HAP-1 (cell line): ENCODE results near the gene FLT3LG.
A peak's percentile ranks its signal among the peaks of the same experiment; 100 is the strongest.

Source experiments
- DNase-seq, 2 experiments: peaks; one replicate each; pipeline ENCODE4 v3.0.0-alpha.2; 2016 to 2020; ENCODE audit warnings: low spot score in 2 of 2
- H3K27me3 ChIP-seq: fragments of 250-450 bp; sonication (Bioruptor Pico); 2 replicates; pipeline ENCODE4 v1.5.1; 2020; ENCODE audit warnings: low read depth, mild to moderate bottlenecking, moderate library complexity
- H3K36me3 ChIP-seq: fragments of 250-450 bp; sonication (Bioruptor Pico); replicated peaks from 2 replicates; pipeline ENCODE4 v1.5.1; 2020; ENCODE audit warnings: mild to moderate bottlenecking
- H3K4me1 ChIP-seq: fragments of 250-450 bp; sonication (Bioruptor Pico); 2 replicates; pipeline ENCODE4 v1.5.1; 2020; ENCODE audit warnings: mild to moderate bottlenecking
- H3K4me3 ChIP-seq: fragments of 250-450 bp; sonication (Bioruptor Pico); 2 replicates; pipeline ENCODE4 v1.5.1; 2020; ENCODE audit warnings: mild to moderate bottlenecking, moderate library complexity
- H3K9me3 ChIP-seq: fragments of 250-450 bp; sonication (Bioruptor Pico); 2 replicates; pipeline ENCODE4 v1.5.1; 2020; ENCODE audit warnings: mild to moderate bottlenecking, moderate library complexity
- in situ Hi-C: fragments of 300-500 bp; cut with MboI; formaldehyde crosslinking; loops from 3 replicates; pipeline ENCODE4 v1.14.3; 2020; ENCODE audit warnings: low sequenced_read_pairs, inconsistent platforms, mixed read lengths

The FLT3LG gene

GRCh38 chr19:49434907-49435583 lies 39.0 kb upstream of the FLT3LG start:
- peak in 1 of 2 experiments; percentile 51 for DNase-seq
- in situ Hi-C loops = no loop called here
- no peak overlapping the region for H3K4me3 ChIP-seq
- no peaks in the 10 kb centered on the region for H3K4me1 ChIP-seq
- peaks cover 19% of the 10 kb centered on the region for H3K27me3 ChIP-seq
- no peaks in the 10 kb centered on the region for H3K36me3 ChIP-seq
- no peaks in the 10 kb centered on the region for H3K9me3 ChIP-seq

- in situ Hi-C loops = no loop called here
- H3K9me3 ChIP-seq = no peaks in the 10 kb centered on the region
- no peak overlapping the region for H3K4me3 ChIP-seq
- no peaks in the 10 kb centered on the region for H3K36me3 ChIP-seq
- DNase-seq = no peak
- peaks cover under 1% of the 10 kb centered on the region; the same call in 1 of the 2 replicates for H3K4me1 ChIP-seq
- peaks cover 26% of the 10 kb centered on the region for H3K27me3 ChIP-seq
Observed at GRCh38 chr19:49435670-49436069, 38.3 kb upstream of the FLT3LG start.

- Histone ChIP-seq H3K36me3 (no peaks in the 10 kb centered on the region), H3K4me3 (no peak overlapping the region), H3K4me1 (peaks cover 5% of the 10 kb centered on the region), H3K27me3 (peaks cover 31% of the 10 kb centered on the region), H3K9me3 (no peaks in the 10 kb centered on the region)
- DNase-seq = peak; percentile 39 to 83
- in situ Hi-C loops = no loop called here
Observed at GRCh38 chr19:49436381-49437017, 37.5 kb upstream of the FLT3LG start.

GRCh38 chr19:49437231-49437630 lies 36.8 kb upstream of the FLT3LG start:
- Histone ChIP-seq H3K27me3 (peaks cover 39% of the 10 kb centered on the region), H3K36me3 (no peaks in the 10 kb centered on the region)
- DNase-seq = no peak

GRCh38 chr19:49438261-49438660 lies 35.8 kb upstream of the FLT3LG start:
- in situ Hi-C loops = no loop called here
- H3K27me3 ChIP-seq = peaks cover 39% of the 10 kb centered on the region
- no peaks in the 10 kb centered on the region for H3K9me3 ChIP-seq
- no peak for DNase-seq
- H3K36me3 ChIP-seq = no peaks in the 10 kb centered on the region
- H3K4me3 ChIP-seq = no peak overlapping the region
- peaks cover 11% of the 10 kb centered on the region for H3K4me1 ChIP-seq

More at GRCh38 chr19:49437231-49437630, 36.8 kb upstream of the FLT3LG start:
- Histone ChIP-seq H3K9me3 (no peaks in the 10 kb centered on the region), H3K4me3 (no peak overlapping the region), H3K4me1 (peaks cover 11% of the 10 kb centered on the region)
- in situ Hi-C loops = no loop called here

- Histone ChIP-seq H3K36me3 (no peaks in the 10 kb centered on the region), H3K4me3 (no peak overlapping the region), H3K4me1 (peaks cover 11% of the 10 kb centered on the region), H3K27me3 (peaks cover 39% of the 10 kb centered on the region), H3K9me3 (no peaks in the 10 kb centered on the region)
- in situ Hi-C loops = no loop called here
- no peak for DNase-seq
Observed at GRCh38 chr19:49439836-49440235, 34.2 kb upstream of the FLT3LG start.

GRCh38 chr19:49440439-49441209 lies 33.4 kb upstream of the FLT3LG start:
- no peaks in the 10 kb centered on the region for H3K9me3 ChIP-seq
- in situ Hi-C loops = no loop called here
- peak overlapping the region; percentile 26 for H3K4me3 ChIP-seq
- no peaks in the 10 kb centered on the region for H3K36me3 ChIP-seq
- peaks cover 11% of the 10 kb centered on the region for H3K4me1 ChIP-seq
- H3K27me3 ChIP-seq = peaks cover 39% of the 10 kb centered on the region
- DNase-seq = peak in 1 of 2 experiments; percentile 33

- Histone ChIP-seq H3K36me3 (no peaks in the 10 kb centered on the region; the same call in 1 of the 2 replicates), H3K4me1 (peaks cover 11% of the 10 kb centered on the region), H3K27me3 (peaks cover 39% of the 10 kb centered on the region), H3K4me3 (peak within 1 kb of the TSS; percentile 26), H3K9me3 (no peaks in the 10 kb centered on the region)
- in situ Hi-C loops = no loop called here
- peak; percentile 59 to 82 for DNase-seq
Observed at GRCh38 chr19:49441210-49441959, 32.6 kb upstream of the FLT3LG start, which contains the start of gene SLC17A7. Gene SLC17A7 (minus strand): TSS chr19:49441527. CDS start chr19:49441379, 148 bp downstream.

GRCh38 chr19:49441960-49442350 lies 32.1 kb upstream of the FLT3LG start:
- Histone ChIP-seq H3K27me3 (peaks cover 39% of the 10 kb centered on the region), H3K4me1 (peaks cover 11% of the 10 kb centered on the region), H3K4me3 (peak overlapping the region; percentile 20), H3K36me3 (peaks cover 5% of the 10 kb centered on the region), H3K9me3 (no peaks in the 10 kb centered on the region)
- in situ Hi-C loops = no loop called here
- no peak for DNase-seq

- in situ Hi-C loops = no loop called here
- DNase-seq = peak in 1 of 2 experiments; percentile 74
- Histone ChIP-seq H3K9me3 (no peaks in the 10 kb centered on the region), H3K4me1 (peaks cover 11% of the 10 kb centered on the region), H3K4me3 (peak overlapping the region; percentile 20), H3K27me3 (peaks cover 39% of the 10 kb centered on the region), H3K36me3 (peaks cover 7% of the 10 kb centered on the region)
Observed at GRCh38 chr19:49442354-49442753, 31.7 kb upstream of the FLT3LG start.

- in situ Hi-C loops = no loop called here
- peak; percentile 91 to 100 for DNase-seq
- Histone ChIP-seq H3K36me3 (peaks cover 9% of the 10 kb centered on the region), H3K4me3 (peak overlapping the region; percentile 56), H3K9me3 (no peaks in the 10 kb centered on the region), H3K4me1 (peaks cover 11% of the 10 kb centered on the region), H3K27me3 (peaks cover 39% of the 10 kb centered on the region)
Observed at GRCh38 chr19:49442771-49443365, 31.1 kb upstream of the FLT3LG start.

- Histone ChIP-seq H3K9me3 (no peaks in the 10 kb centered on the region), H3K4me3 (peak overlapping the region; percentile 56), H3K27me3 (peaks cover 32% of the 10 kb centered on the region), H3K36me3 (peaks cover 15% of the 10 kb centered on the region), H3K4me1 (peaks cover 11% of the 10 kb centered on the region)
- in situ Hi-C loops = no loop called here
- DNase-seq = peak; percentile 91 to 96
Observed at GRCh38 chr19:49443366-49444099, 30.5 kb upstream of the FLT3LG start.
